Activated CD4-positive, alpha-beta memory T cell treated with anti-CD3 and anti-CD28 coated beads for 36 hours (primary cell): ENCODE measurements around the gene MSMP. TPM values are rescaled to one million over a fixed set of nuclear protein-coding genes. Genes with fewer than 3 reads are reported as not detected.

Experiments
- CTCF ChIA-PET: fragments of 350-600 bp; sonication (Branson Sonifier 250); formaldehyde crosslinking; loops from one replicate; lab custom pipeline; 2021; ENCODE audit warnings: antibody characterized with exemption, inconsistent platforms; lab: Charles Lee
- POLR2A ChIA-PET: fragments of 350-600 bp; sonication (Branson Sonifier 250); formaldehyde crosslinking; loops from one replicate; lab custom pipeline; 2021; ENCODE audit warnings: antibody characterized with exemption; lab: Charles Lee
- DNase-seq: peaks from one replicate; pipeline ENCODE4 v3.0.0-alpha.2; 2020
- H3K27ac Mint-ChIP-seq: one replicate; pipeline ENCODE4 v1.8.0; 2021; ENCODE audit warnings: mixed read lengths
- H3K27me3 Mint-ChIP-seq: one replicate; pipeline ENCODE4 v1.8.0; 2021; ENCODE audit warnings: mixed read lengths
- H3K36me3 Mint-ChIP-seq: one replicate; pipeline ENCODE4 v1.8.0; 2021; ENCODE audit warnings: mixed read lengths
- H3K4me1 Mint-ChIP-seq: one replicate; pipeline ENCODE4 v1.8.0; 2021; ENCODE audit warnings: low read depth, mixed read lengths
- H3K4me3 Mint-ChIP-seq: one replicate; pipeline ENCODE4 v1.8.0; 2021; ENCODE audit warnings: mild to moderate bottlenecking, mixed read lengths
- H3K9me3 Mint-ChIP-seq: one replicate; pipeline ENCODE4 v1.8.0; 2021; ENCODE audit warnings: mixed read lengths
- intact Hi-C: fragments of 100-400 bp; cut with micrococcal nuclease; formaldehyde crosslinking; loops from one replicate; pipeline ENCODE4 v1.15.1; 2023
- total RNA-seq, 2 experiments: library from RNA; stranded (reverse); gene quantifications; one replicate each; pipeline ENCODE4 v1.2.3, GENCODE V29; 2021

The MSMP gene
- total RNA-seq, 2 experiments from 2014 or later = not detected

GRCh38 chr9:35756275-35757225 lies 2.5 kb upstream of the MSMP start:
- H3K9me3 Mint-ChIP-seq = no peaks in the 10 kb centered on the region
- DNase-seq = peak; percentile 89
- no peaks in the 10 kb centered on the region for H3K27me3 Mint-ChIP-seq
- ChIA-PET CTCF (interaction anchor here (0.6 to 2.1 kb wide), 24 partner anchors 9 to 283 kb away, joined by 3 to 24 read pairs (median 4); partner anchors contain the start of genes CREB3, FAM221B, HINT2 and SPAG8), POLR2A (interaction anchor here (0.8 to 2.0 kb wide), 5 partner anchors 24 to 110 kb away, joined by 3 to 13 read pairs (median 4); partner anchors contain the start of genes CCDC107, CREB3, RMRP and TLN1)
- H3K4me1 Mint-ChIP-seq = peaks cover 35% of the 10 kb centered on the region
- peak overlapping the region; percentile 95 for H3K27ac Mint-ChIP-seq
- peaks cover 13% of the 10 kb centered on the region for H3K36me3 Mint-ChIP-seq
- H3K4me3 Mint-ChIP-seq = peak overlapping the region; percentile 96
- intact Hi-C loops = loop anchor here (1.0 to 2.0 kb wide), 2 partner anchors 7 to 24 kb away; partner anchors contain the start of genes CREB3, GBA2, RGP1 and TLN1

GRCh38 chr9:35755071-35755470 lies 995 bp upstream of the MSMP start:
- Mint-ChIP-seq H3K27me3 (no peaks in the 10 kb centered on the region), H3K36me3 (peaks cover 9% of the 10 kb centered on the region), H3K4me1 (peaks cover 40% of the 10 kb centered on the region), H3K27ac (no peak overlapping the region), H3K4me3 (no peak overlapping the region), H3K9me3 (no peaks in the 10 kb centered on the region)
- POLR2A ChIA-PET = no interaction called here
- no peak for DNase-seq
- CTCF ChIA-PET = interaction anchor here (0.6 to 2.1 kb wide), 6 partner anchors 20 to 243 kb away, joined by 3 to 24 read pairs (median 3); partner anchors contain the start of genes FAM221B and TMEM8B
- intact Hi-C loops = no loop called here

GRCh38 chr9:35753466-35753865 lies 610 bp downstream of the MSMP start:
- Mint-ChIP-seq H3K4me1 (peaks cover 31% of the 10 kb centered on the region), H3K27ac (no peak overlapping the region), H3K36me3 (peaks cover 9% of the 10 kb centered on the region), H3K9me3 (no peaks in the 10 kb centered on the region), H3K4me3 (no peak overlapping the region), H3K27me3 (no peaks in the 10 kb centered on the region)
- ChIA-PET POLR2A (interaction anchor here (1.2 kb wide), 1 partner anchor 21 kb away, joined by 3 read pairs; the partner anchor contains the start of genes CREB3 and TLN1), CTCF (interaction anchor here (3.2 kb wide), 1 partner anchor 18 kb away, joined by 12 read pairs; no protein-coding TSS in a partner anchor)
- intact Hi-C loops = no loop called here
- DNase-seq = peak; percentile 4

- Mint-ChIP-seq H3K9me3 (no peaks in the 10 kb centered on the region), H3K4me3 (peak overlapping the region; percentile 93), H3K27me3 (no peaks in the 10 kb centered on the region), H3K4me1 (peaks cover 37% of the 10 kb centered on the region), H3K36me3 (peaks cover 13% of the 10 kb centered on the region), H3K27ac (peak overlapping the region; percentile 88)
- POLR2A ChIA-PET = interaction anchor here (2.9 to 3.1 kb wide), 2 partner anchors 14 to 18 kb away, joined by 11 to 20 read pairs; partner anchors contain the start of genes CREB3 and TLN1
- intact Hi-C loops = no loop called here
- CTCF ChIA-PET = interaction anchor here (0.6 to 6.2 kb wide), 6 partner anchors 11 to 146 kb away, joined by 3 to 82 read pairs (median 10); partner anchors contain the start of genes CCDC107, CREB3, RMRP and TLN1
- peak; percentile 7 for DNase-seq
Measured at GRCh38 chr9:35750256-35750531, 3.9 kb downstream of the MSMP start.

- intact Hi-C loops = loop anchor here (1.0 kb wide), 1 partner anchor 8 kb away; no protein-coding TSS in a partner anchor
- ChIA-PET POLR2A (interaction anchor here (0.6 to 3.1 kb wide), 4 partner anchors 9 to 22 kb away, joined by 4 to 20 read pairs (median 10); partner anchors contain the start of genes CREB3 and TLN1), CTCF (interaction anchor here (0.6 to 6.2 kb wide), 10 partner anchors 10 to 156 kb away, joined by 3 to 82 read pairs (median 7); partner anchors contain the start of genes CCDC107, CREB3, RMRP and TLN1)
- Mint-ChIP-seq H3K27me3 (no peaks in the 10 kb centered on the region), H3K4me1 (peaks cover 37% of the 10 kb centered on the region), H3K9me3 (no peaks in the 10 kb centered on the region), H3K27ac (peak overlapping the region; percentile 88), H3K4me3 (peak overlapping the region; percentile 93), H3K36me3 (peaks cover 13% of the 10 kb centered on the region)
- peak; percentile 67 for DNase-seq
Measured at GRCh38 chr9:35749515-35750255, 4.4 kb downstream of the MSMP start.

- intact Hi-C loops = loop anchor here (1.0 kb wide), 3 partner anchors 8 to 17 kb away; partner anchors contain the start of genes CREB3 and TLN1
- Mint-ChIP-seq H3K4me3 (peak within 1 kb of the TSS; percentile 93), H3K27ac (peak within 1 kb of the TSS; percentile 88), H3K4me1 (peaks cover 37% of the 10 kb centered on the region), H3K36me3 (peaks cover 16% of the 10 kb centered on the region), H3K9me3 (no peaks in the 10 kb centered on the region), H3K27me3 (no peaks in the 10 kb centered on the region)
- CTCF ChIA-PET = interaction anchor here (0.6 to 6.2 kb wide), 17 partner anchors 7 to 156 kb away, joined by 3 to 82 read pairs (median 6); partner anchors contain the start of genes CCDC107, CREB3, RMRP and TLN1
- peak; percentile 82 for DNase-seq
- POLR2A ChIA-PET = interaction anchor here (2.2 to 3.1 kb wide), 3 partner anchors 13 to 21 kb away, joined by 10 to 20 read pairs (median 11); partner anchors contain the start of genes CREB3 and TLN1
Measured at GRCh38 chr9:35748858-35749514, 5.1 kb downstream of the MSMP start, which contains the start of the genes GBA2 and RGP1. GBA2 (minus strand) TSS chr9:35749228; CDS start chr9:35748704, 524 bp downstream. RGP1 (plus strand) TSS chr9:35749287; CDS start chr9:35749756, 469 bp downstream.

GRCh38 chr9:35748242-35748857 lies 5.7 kb downstream of the MSMP start:
- peak overlapping the region; percentile 84 for H3K4me3 Mint-ChIP-seq
- intact Hi-C loops = loop anchor here (1.0 kb wide), 2 partner anchors 12 to 16 kb away; partner anchors contain the start of genes CREB3 and TLN1
- peak overlapping the region; percentile 43 for H3K27ac Mint-ChIP-seq
- DNase-seq = peak; percentile 27
- POLR2A ChIA-PET = interaction anchor here (0.7 to 3.1 kb wide), 4 partner anchors 13 to 20 kb away, joined by 3 to 20 read pairs (median 10); partner anchors contain the start of genes CREB3 and TLN1
- H3K4me1 Mint-ChIP-seq = peaks cover 37% of the 10 kb centered on the region
- no peaks in the 10 kb centered on the region for H3K27me3 Mint-ChIP-seq
- CTCF ChIA-PET = interaction anchor here (0.7 to 6.2 kb wide), 16 partner anchors 8 to 145 kb away, joined by 3 to 82 read pairs (median 6); partner anchors contain the start of genes CCDC107, CREB3, RMRP and TLN1
- H3K36me3 Mint-ChIP-seq = peaks cover 18% of the 10 kb centered on the region
- no peaks in the 10 kb centered on the region for H3K9me3 Mint-ChIP-seq

- H3K27me3 Mint-ChIP-seq = no peaks in the 10 kb centered on the region
- peaks cover 45% of the 10 kb centered on the region for H3K4me1 Mint-ChIP-seq
- H3K9me3 Mint-ChIP-seq = no peaks in the 10 kb centered on the region
- ChIA-PET CTCF (interaction anchor here (2.8 to 6.2 kb wide), 4 partner anchors 10 to 99 kb away, joined by 10 to 82 read pairs (median 40); partner anchors contain the start of genes CREB3 and TLN1), POLR2A (interaction anchor here (0.7 kb wide), 1 partner anchor 9 kb away, joined by 3 read pairs; no protein-coding TSS in a partner anchor)
- H3K27ac Mint-ChIP-seq = no peak overlapping the region
- peak overlapping the region; percentile 84 for H3K4me3 Mint-ChIP-seq
- H3K36me3 Mint-ChIP-seq = peaks cover 21% of the 10 kb centered on the region
- intact Hi-C loops = no loop called here
- DNase-seq = no peak
Measured at GRCh38 chr9:35746583-35746982, 7.5 kb downstream of the MSMP start.

- Mint-ChIP-seq H3K9me3 (no peaks in the 10 kb centered on the region), H3K4me3 (no peak overlapping the region), H3K27ac (no peak overlapping the region), H3K27me3 (no peaks in the 10 kb centered on the region), H3K4me1 (peaks cover 47% of the 10 kb centered on the region), H3K36me3 (peaks cover 21% of the 10 kb centered on the region)
- CTCF ChIA-PET = interaction anchor here (0.6 to 6.2 kb wide), 5 partner anchors 10 to 1482 kb away, joined by 3 to 82 read pairs (median 4); partner anchors contain the start of genes CREB3 and TLN1
- POLR2A ChIA-PET = interaction anchor here (2.8 kb wide), 1 partner anchor 13 kb away, joined by 5 read pairs; the partner anchor contains the start of gene CREB3
- no peak for DNase-seq
- intact Hi-C loops = no loop called here
Measured at GRCh38 chr9:35745569-35745968, 8.5 kb downstream of the MSMP start.
